H9 (cell line): ENCODE measurements around the gene MT1M. TPM values are rescaled to one million over a fixed set of nuclear protein-coding genes. Genes with fewer than 3 reads are reported as not detected.

ENCODE experiments used
- DNase-seq: peaks from one replicate; pipeline ENCODE4 v3.0.0-alpha.2; 2017
- H2AFZ ChIP-seq: one replicate; pipeline ENCODE4 v1.6.1; 2013; ENCODE audit warnings: mild to moderate bottlenecking, low read length, control low read depth, moderate library complexity
- H2AK5ac ChIP-seq: 2 replicates; pipeline ENCODE4 v1.6.1; 2013; ENCODE audit warnings: low read length, control low read depth, mixed read lengths; ENCODE audit not compliant: insufficient read length
- H2BK120ac ChIP-seq: one replicate; pipeline ENCODE4 v1.6.1; 2013; ENCODE audit warnings: low read depth, mild to moderate bottlenecking, low read length, control low read depth, inconsistent platforms; ENCODE audit not compliant: poor library complexity, severe bottlenecking
- H2BK12ac ChIP-seq: 2 replicates; pipeline ENCODE4 v1.6.1; 2013; ENCODE audit warnings: low read length, control low read depth, mixed read lengths, low read depth; ENCODE audit not compliant: insufficient read length
- H2BK15ac ChIP-seq: 2 replicates; pipeline ENCODE4 v1.6.1; 2013; ENCODE audit warnings: low read depth, low read length, control low read depth
- H2BK20ac ChIP-seq: one replicate; pipeline ENCODE4 v1.6.1; 2013; ENCODE audit warnings: low read depth, mild to moderate bottlenecking, low read length, control low read depth, inconsistent platforms; ENCODE audit not compliant: poor library complexity, severe bottlenecking
- H2BK5ac ChIP-seq: 2 replicates; pipeline ENCODE4 v1.6.1; 2013; ENCODE audit warnings: low read length, control low read depth, mixed read lengths; ENCODE audit not compliant: insufficient read length
- H3K14ac ChIP-seq: 2 replicates; pipeline ENCODE4 v1.6.1; 2013; ENCODE audit warnings: low read length, control low read depth; ENCODE audit not compliant: insufficient read depth
- H3K18ac ChIP-seq: 2 replicates; pipeline ENCODE4 v1.6.1; 2013; ENCODE audit warnings: low read depth, mild to moderate bottlenecking, mixed read lengths, low read length, control low read depth; ENCODE audit not compliant: insufficient read length
- H3K23ac ChIP-seq: 2 replicates; pipeline ENCODE4 v1.6.1; 2013; ENCODE audit warnings: low read length, control low read depth, mixed read lengths, low read depth; ENCODE audit not compliant: insufficient read length
- H3K23me2 ChIP-seq: 2 replicates; pipeline ENCODE4 v1.6.1; 2013; ENCODE audit warnings: low read depth, mild to moderate bottlenecking, mixed read lengths, low read length, control low read depth; ENCODE audit not compliant: insufficient read length, poor library complexity, severe bottlenecking
- H3K27ac ChIP-seq: 2 replicates; pipeline ENCODE4 v1.5.1; 2013; ENCODE audit warnings: low read length, control low read depth, mixed read lengths, low read depth; ENCODE audit not compliant: insufficient read length
- H3K27me3 ChIP-seq: 2 replicates; pipeline ENCODE4 v1.6.1; 2013; ENCODE audit warnings: low read length, control low read depth, inconsistent platforms; ENCODE audit not compliant: insufficient read depth
- H3K4ac ChIP-seq: 2 replicates; pipeline ENCODE4 v1.6.1; 2013; ENCODE audit warnings: low read depth, mild to moderate bottlenecking, control low read depth, inconsistent platforms, low read length, moderate library complexity
- H3K4me1 ChIP-seq: 2 replicates; pipeline ENCODE4 v1.6.1; 2013; ENCODE audit warnings: low read length, control low read depth, inconsistent platforms; ENCODE audit not compliant: insufficient read depth
- H3K4me2 ChIP-seq: 2 replicates; pipeline ENCODE4 v1.6.1; 2013; ENCODE audit warnings: low read length, control low read depth, mixed read lengths; ENCODE audit not compliant: insufficient read length, insufficient read depth
- H3K56ac ChIP-seq: 2 replicates; pipeline ENCODE4 v1.6.1; 2013; ENCODE audit warnings: low read depth, mild to moderate bottlenecking, mixed read lengths, low read length, control low read depth; ENCODE audit not compliant: insufficient read length
- H3K79me1 ChIP-seq: 2 replicates; pipeline ENCODE4 v1.6.1; 2013; ENCODE audit warnings: low read depth, mild to moderate bottlenecking, moderate library complexity, low read length, control low read depth, inconsistent platforms; ENCODE audit not compliant: insufficient read depth, poor library complexity, severe bottlenecking
- H3K79me2 ChIP-seq: 2 replicates; pipeline ENCODE4 v1.6.1; 2013; ENCODE audit warnings: low read length, control low read depth, inconsistent platforms; ENCODE audit not compliant: insufficient read depth
- H3K9ac ChIP-seq: 2 replicates; pipeline ENCODE4 v1.6.1; 2013; ENCODE audit warnings: low read length, control low read depth, mixed read lengths; ENCODE audit not compliant: insufficient read length; ENCODE audit errors: extremely low read depth
- H3K9me3 ChIP-seq: one replicate; pipeline ENCODE4 v1.6.1; 2013; ENCODE audit warnings: low read depth, low read length, inconsistent platforms; ENCODE audit not compliant: control insufficient read depth
- H3T11ph ChIP-seq: one replicate; pipeline ENCODE4 v1.6.1; 2013; ENCODE audit warnings: mild to moderate bottlenecking, low read length, control low read depth, inconsistent platforms
- H4K20me1 ChIP-seq: one replicate; pipeline ENCODE4 v1.6.1; 2013; ENCODE audit not compliant: control insufficient read depth, insufficient read length, insufficient read depth
- H4K5ac ChIP-seq: 2 replicates; pipeline ENCODE4 v1.6.1; 2013; ENCODE audit warnings: low read depth, mild to moderate bottlenecking, mixed read lengths, low read length, control low read depth; ENCODE audit not compliant: insufficient read length
- H4K8ac ChIP-seq: replicated peaks from 2 replicates; pipeline ENCODE4 v1.6.1; 2013; ENCODE audit warnings: low read length, control low read depth, mixed read lengths, low read depth; ENCODE audit not compliant: insufficient read length
- H4K91ac ChIP-seq: 2 replicates; pipeline ENCODE4 v1.6.1; 2013; ENCODE audit warnings: low read depth, mild to moderate bottlenecking, moderate library complexity, mixed read lengths, low read length, control low read depth; ENCODE audit not compliant: insufficient read length
- H3K27ac Mint-ChIP-seq, 3 experiments: 2 replicates in 2 of 3; 3 replicates in 1 of 3; pipeline ENCODE4 v1.8.0; 2020 to 2021; ENCODE audit warnings: mixed read lengths in 3 of 3, mild to moderate bottlenecking in 1 of 3, moderate library complexity in 1 of 3
- H3K27me3 Mint-ChIP-seq: 2 replicates; pipeline ENCODE4 v1.8.0; 2021; ENCODE audit warnings: low read depth, mild to moderate bottlenecking, moderate library complexity, mixed read lengths
- H3K36me3 Mint-ChIP-seq, 3 experiments: 2 replicates in 2 of 3; 3 replicates in 1 of 3; pipeline ENCODE4 v1.8.0; 2020 to 2021; ENCODE audit warnings: low read depth in 3 of 3, mixed read lengths in 3 of 3; ENCODE audit not compliant: insufficient read depth in 1 of 3
- H3K4me1 Mint-ChIP-seq, 2 experiments: 2 replicates each; pipeline ENCODE4 v1.8.0; 2020; ENCODE audit warnings: mixed read lengths in 2 of 2
- H3K4me3 Mint-ChIP-seq, 2 experiments: 2 replicates in 1 of 2; 3 replicates in 1 of 2; pipeline ENCODE4 v1.8.0; 2020 to 2021; ENCODE audit warnings: mild to moderate bottlenecking in 2 of 2, mixed read lengths in 2 of 2, moderate library complexity in 1 of 2
- H3K9me3 Mint-ChIP-seq, 2 experiments: 2 replicates in 1 of 2; 3 replicates in 1 of 2; pipeline ENCODE4 v1.8.0; 2020; ENCODE audit warnings: mild to moderate bottlenecking in 2 of 2, mixed read lengths in 2 of 2, moderate library complexity in 1 of 2
- CTCF ChIP-seq: fragments of 200-600 bp; sonication (generic); conservative IDR thresholded peaks from 3 replicates; pipeline ENCODE4 v1.8.0; 2021; ENCODE audit warnings: antibody characterized with exemption, mild to moderate bottlenecking
- WGBS: extraction: QIAGEN DNeasy Blood & Tissue Kit; methylation state at CpG from one replicate; pipeline ENCODE4 v1.1.7; 2013; ENCODE audit warnings: missing lambda C conversion rate, low lambda C conversion rate, mixed read lengths; ENCODE audit not compliant: insufficient read length; ENCODE audit errors: extremely low coverage; 5-methylcytosine and 5-hydroxymethylcytosine counted together
- total RNA-seq: library from RNA; stranded (reverse); gene quantifications from 2 replicates; pipeline ENCODE4 v1.2.1, GENCODE V29; 2021

Gene MT1M
- total RNA-seq, 1 experiment from 2014 or later: 1.4 TPM

GRCh38 chr16:56637814-56638750 is 5.6 kb downstream of the MT1M start, which contains the start of gene MT1A:
Gene MT1A (plus strand): TSS chr16:56638666. CDS start chr16:56638739, 73 bp downstream.
- peaks cover 6% of the 10 kb centered on the region for H3K23me2 ChIP-seq
- no peak within 1 kb of the TSS for H3K56ac ChIP-seq
- Mint-ChIP-seq H3K4me3 (peak within 1 kb of the TSS; percentile 56 to 81), H3K27me3 (peaks cover 99% of the 10 kb centered on the region), H3K9me3 (peaks cover 0 to 9% of the 10 kb centered on the region in 2 experiments; a peak in 2 of 5 replicates), H3K4me1 (peaks cover 16 to 35% of the 10 kb centered on the region in 2 experiments), H3K27ac (peak within 1 kb of the TSS in 1 of 3 experiments; percentile 48; a peak in 1 of 7 replicates), H3K36me3 (no peaks in the 10 kb centered on the region; a peak in 1 of 7 replicates)
- no peak within 1 kb of the TSS for H3K27ac ChIP-seq
- no peak within 1 kb of the TSS for H3T11ph ChIP-seq
- no peak within 1 kb of the TSS for H4K8ac ChIP-seq
- no peak within 1 kb of the TSS for H2BK15ac ChIP-seq
- H3K9ac ChIP-seq: no peak within 1 kb of the TSS
- no peaks in the 10 kb centered on the region for H3K9me3 ChIP-seq
- no peaks in the 10 kb centered on the region for H3K4me1 ChIP-seq
- DNase-seq: peak; percentile 78
- no peak within 1 kb of the TSS for H3K4ac ChIP-seq
- no CpG with 5 or more reads among the region's 68 CpGs for WGBS
- no peak within 1 kb of the TSS for H4K5ac ChIP-seq
- H3K27me3 ChIP-seq: peaks cover 93% of the 10 kb centered on the region
- no peak within 1 kb of the TSS for H3K23ac ChIP-seq
- peak within 1 kb of the TSS; percentile 68 for H3K4me2 ChIP-seq
- no peak for TF ChIP-seq CTCF
- no peak within 1 kb of the TSS for H2BK120ac ChIP-seq
- no peak within 1 kb of the TSS for H3K18ac ChIP-seq
- no peak within 1 kb of the TSS for H2AFZ ChIP-seq
- H4K20me1 ChIP-seq: no peaks in the 10 kb centered on the region
- no peak within 1 kb of the TSS for H2BK5ac ChIP-seq
- no peak within 1 kb of the TSS for H4K91ac ChIP-seq
- H3K79me2 ChIP-seq: no peaks in the 10 kb centered on the region
- H2AK5ac ChIP-seq: no peak within 1 kb of the TSS
- no peaks in the 10 kb centered on the region for H3K79me1 ChIP-seq
- H3K14ac ChIP-seq: no peak within 1 kb of the TSS
- no peak within 1 kb of the TSS for H2BK20ac ChIP-seq
- H2BK12ac ChIP-seq: no peak within 1 kb of the TSS
